Parathyroid adenoma (tissue), 2 donors: ENCODE results near the gene PRUNE2.

Experiments used
- H2AFZ ChIP-seq: fragments of 300-600 bp; sonication (generic); one replicate; pipeline ENCODE4 v1.7.0; 2017; ENCODE audit warnings: antibody characterized with exemption, mild to moderate bottlenecking
- H3K27ac ChIP-seq: fragments of 300-600 bp; sonication (generic); one replicate; pipeline ENCODE4 v1.7.0; 2017
- H3K27me3 ChIP-seq: fragments of 300-600 bp; sonication (generic); one replicate; pipeline ENCODE4 v1.7.0; 2017; ENCODE audit warnings: low read length; ENCODE audit not compliant: control insufficient read depth, insufficient read depth
- H3K36me3 ChIP-seq: fragments of 300-600 bp; sonication (generic); one replicate; pipeline ENCODE4 v1.7.0; 2017; ENCODE audit warnings: low read length; ENCODE audit not compliant: control insufficient read depth, insufficient read depth
- H3K4me1 ChIP-seq: fragments of 300-600 bp; sonication (generic); one replicate; pipeline ENCODE4 v1.7.0; 2017; ENCODE audit warnings: control low read depth
- H3K4me2 ChIP-seq: fragments of 300-600 bp; sonication (generic); one replicate; pipeline ENCODE4 v1.7.0; 2017; ENCODE audit warnings: low read length
- H3K4me3 ChIP-seq: fragments of 300-600 bp; sonication (generic); one replicate; pipeline ENCODE4 v1.7.0; 2017; ENCODE audit warnings: low read depth, low read length
- H3K79me2 ChIP-seq: fragments of 300-600 bp; sonication (generic); one replicate; pipeline ENCODE4 v1.7.0; 2017; ENCODE audit warnings: control low read depth
- H3K9ac ChIP-seq: fragments of 300-600 bp; sonication (generic); one replicate; pipeline ENCODE4 v1.7.0; 2017; ENCODE audit warnings: mild to moderate bottlenecking
- H3K9me3 ChIP-seq: fragments of 300-600 bp; sonication (generic); one replicate; pipeline ENCODE4 v1.7.0; 2017; ENCODE audit warnings: low read length; ENCODE audit not compliant: control insufficient read depth
- TF ChIP-seq, protein P1 (sequence below): fragments of 300-600 bp; sonication (generic); IDR thresholded peaks from one replicate; pipeline ENCODE4 v1.7.0; 2017; ENCODE audit warnings: antibody characterized with exemption, mild to moderate bottlenecking
- donor health status: primary hyperparathyroidism.

The PRUNE2 gene

DNA sequence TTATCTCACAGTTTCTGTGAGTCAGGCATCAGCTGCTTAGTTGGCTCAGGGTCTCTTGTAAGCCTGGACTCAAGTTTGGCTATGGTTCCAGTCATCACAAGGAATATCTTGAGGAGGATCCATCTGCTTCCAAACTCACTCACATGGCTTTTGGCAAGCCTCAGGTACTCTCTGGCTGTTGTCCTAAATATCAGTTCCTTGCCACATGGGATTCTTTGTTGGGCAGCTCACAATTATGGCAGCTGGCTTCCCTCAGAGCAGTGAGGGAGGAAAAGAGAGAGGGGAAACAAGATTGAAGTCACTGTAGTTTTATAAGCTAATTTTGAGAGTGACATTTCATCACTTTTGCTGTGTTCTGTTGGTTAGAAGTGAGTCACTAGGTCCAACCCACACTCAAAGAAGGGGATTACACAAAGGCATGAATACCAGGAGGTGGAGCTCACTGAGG, 302.4 kb downstream of the PRUNE2 start:
- no peak overlapping the region for H3K4me2 ChIP-seq
- H3K27me3 ChIP-seq = no peaks in the 10 kb centered on the region
- no peaks in the 10 kb centered on the region for H3K79me2 ChIP-seq
- H3K9ac ChIP-seq = no peak overlapping the region
- H3K4me1 ChIP-seq = no peaks in the 10 kb centered on the region
- no peak overlapping the region for H2AFZ ChIP-seq
- TF ChIP-seq, protein P1, sequence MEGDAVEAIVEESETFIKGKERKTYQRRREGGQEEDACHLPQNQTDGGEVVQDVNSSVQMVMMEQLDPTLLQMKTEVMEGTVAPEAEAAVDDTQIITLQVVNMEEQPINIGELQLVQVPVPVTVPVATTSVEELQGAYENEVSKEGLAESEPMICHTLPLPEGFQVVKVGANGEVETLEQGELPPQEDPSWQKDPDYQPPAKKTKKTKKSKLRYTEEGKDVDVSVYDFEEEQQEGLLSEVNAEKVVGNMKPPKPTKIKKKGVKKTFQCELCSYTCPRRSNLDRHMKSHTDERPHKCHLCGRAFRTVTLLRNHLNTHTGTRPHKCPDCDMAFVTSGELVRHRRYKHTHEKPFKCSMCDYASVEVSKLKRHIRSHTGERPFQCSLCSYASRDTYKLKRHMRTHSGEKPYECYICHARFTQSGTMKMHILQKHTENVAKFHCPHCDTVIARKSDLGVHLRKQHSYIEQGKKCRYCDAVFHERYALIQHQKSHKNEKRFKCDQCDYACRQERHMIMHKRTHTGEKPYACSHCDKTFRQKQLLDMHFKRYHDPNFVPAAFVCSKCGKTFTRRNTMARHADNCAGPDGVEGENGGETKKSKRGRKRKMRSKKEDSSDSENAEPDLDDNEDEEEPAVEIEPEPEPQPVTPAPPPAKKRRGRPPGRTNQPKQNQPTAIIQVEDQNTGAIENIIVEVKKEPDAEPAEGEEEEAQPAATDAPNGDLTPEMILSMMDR = no peak
- H3K9me3 ChIP-seq = no peaks in the 10 kb centered on the region
- H3K4me3 ChIP-seq = no peak overlapping the region
- H3K36me3 ChIP-seq = no peaks in the 10 kb centered on the region
- no peak overlapping the region for H3K27ac ChIP-seq

- Histone ChIP-seq H3K4me1 (no peaks in the 10 kb centered on the region), H3K4me3 (no peak overlapping the region), H3K36me3 (no peaks in the 10 kb centered on the region), H3K27ac (no peak overlapping the region), H3K79me2 (no peaks in the 10 kb centered on the region), H3K9me3 (no peaks in the 10 kb centered on the region), H3K27me3 (no peaks in the 10 kb centered on the region), H3K9ac (no peak overlapping the region), H2AFZ (no peak overlapping the region), H3K4me2 (no peak overlapping the region)
- TF ChIP-seq, protein P1 = no peak
Observed at GRCh38 chr9:76602199-76602598, 303.7 kb downstream of the PRUNE2 start.

- Histone ChIP-seq H3K27me3 (no peaks in the 10 kb centered on the region), H3K4me2 (no peak overlapping the region), H3K4me3 (no peak overlapping the region), H3K9ac (no peak overlapping the region), H2AFZ (no peak overlapping the region), H3K4me1 (no peaks in the 10 kb centered on the region), H3K79me2 (no peaks in the 10 kb centered on the region), H3K9me3 (no peaks in the 10 kb centered on the region), H3K36me3 (no peaks in the 10 kb centered on the region), H3K27ac (no peak overlapping the region)
- TF ChIP-seq, protein P1 = no peak
Observed at GRCh38 chr9:76600007-76600615, 305.8 kb downstream of the PRUNE2 start.

- Histone ChIP-seq H3K79me2 (no peaks in the 10 kb centered on the region), H2AFZ (no peak overlapping the region), H3K9me3 (no peaks in the 10 kb centered on the region), H3K27ac (no peak overlapping the region), H3K4me1 (no peaks in the 10 kb centered on the region), H3K4me3 (no peak overlapping the region), H3K9ac (no peak overlapping the region), H3K4me2 (no peak overlapping the region), H3K27me3 (no peaks in the 10 kb centered on the region), H3K36me3 (no peaks in the 10 kb centered on the region)
- TF ChIP-seq, protein P1 = no peak
Observed at GRCh38 chr9:76598981-76599380, 306.9 kb downstream of the PRUNE2 start.

DNA sequence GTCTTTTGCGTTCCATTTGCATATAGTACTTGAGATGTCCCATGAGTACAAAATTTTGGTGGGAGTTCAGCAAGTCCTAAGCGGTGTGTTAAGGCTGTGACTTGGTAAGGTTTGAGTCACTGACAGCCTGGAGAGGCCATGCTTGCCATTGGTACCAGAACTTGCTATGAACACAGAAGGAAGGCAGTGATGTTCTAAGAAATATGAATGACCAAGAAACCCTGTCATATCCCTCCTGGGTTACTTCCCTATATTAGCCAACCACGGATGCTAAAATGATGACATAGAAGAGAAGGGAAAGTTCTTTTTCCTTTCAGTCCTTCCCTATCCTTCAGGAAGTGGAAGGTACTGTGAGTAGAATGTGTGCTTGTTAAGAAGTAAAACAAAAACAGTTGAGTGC, 310.3 kb downstream of the PRUNE2 start:
- Histone ChIP-seq H3K4me3 (no peak overlapping the region), H3K9me3 (no peaks in the 10 kb centered on the region), H3K27me3 (no peaks in the 10 kb centered on the region), H3K9ac (no peak overlapping the region), H3K36me3 (no peaks in the 10 kb centered on the region), H3K4me2 (no peak overlapping the region), H3K79me2 (no peaks in the 10 kb centered on the region), H3K27ac (no peak overlapping the region), H2AFZ (no peak overlapping the region), H3K4me1 (no peaks in the 10 kb centered on the region)
- TF ChIP-seq, protein P1 = no peak
